ENCODE results near the gene PWP1.
"Not testable (repeated sequence)": the region's sequence is repeated elsewhere in the genome, so short reads cannot be mapped to it uniquely, and the experiment has no call there.

Gene PWP1

GRCh38 chr12:107669946-107670345 lies 15.7 kb upstream of the PWP1 start:
- DNase-seq, result no peak

GRCh38 chr12:107670999-107671643 lies 14.5 kb upstream of the PWP1 start:
- peak; percentile 30 for DNase-seq

- DNase-seq, result no peak
These were observed 7.9 kb upstream of the PWP1 start for GRCh38 chr12:107677671-107678070.

- no peak for DNase-seq
These were observed 6.3 kb upstream of the PWP1 start for GRCh38 chr12:107679336-107679735.

- no peak for DNase-seq
These were observed 4.2 kb upstream of the PWP1 start for GRCh38 chr12:107681455-107681835.

GRCh38 chr12:107681836-107682820 lies 3.5 kb upstream of the PWP1 start:
- DNase-seq, result no peak

GRCh38 chr12:107684029-107684795 lies 1.4 kb upstream of the PWP1 start:
- no peak for DNase-seq

- DNase-seq, result peak; percentile 40
These were observed 624 bp upstream of the PWP1 start for GRCh38 chr12:107684990-107685359.

GRCh38 chr12:107695772-107696171 lies 10.2 kb downstream of the PWP1 start:
- not testable (repeated sequence) for DNase-seq

- no peak for DNase-seq
These were observed 16.5 kb downstream of the PWP1 start for GRCh38 chr12:107702106-107702505.

GRCh38 chr12:107704041-107704440 lies 18.4 kb downstream of the PWP1 start:
- no peak for DNase-seq

- DNase-seq, result not testable (repeated sequence)
These were observed 19.9 kb downstream of the PWP1 start for GRCh38 chr12:107705522-107705921.

- DNase-seq, result no peak
These were observed 30.2 kb downstream of the PWP1 start for GRCh38 chr12:107715780-107716179.

- no peak for DNase-seq
These were observed 33.0 kb downstream of the PWP1 start for GRCh38 chr12:107718606-107719005.

GRCh38 chr12:107727327-107727726 lies 41.7 kb downstream of the PWP1 start:
- DNase-seq, result not testable (repeated sequence)

GRCh38 chr12:107727742-107728141 lies 42.1 kb downstream of the PWP1 start:
- DNase-seq, result not testable (repeated sequence)

GRCh38 chr12:107730618-107731341 lies 45.2 kb downstream of the PWP1 start:
- no peak for DNase-seq

GRCh38 chr12:107731366-107731765 lies 45.8 kb downstream of the PWP1 start:
- no peak for DNase-seq

GRCh38 chr12:107732365-107732764 lies 46.8 kb downstream of the PWP1 start:
- DNase-seq, result no peak

GRCh38 chr12:107734139-107734538 lies 48.5 kb downstream of the PWP1 start:
- no peak for DNase-seq

GRCh38 chr12:107735763-107736162 lies 50.2 kb downstream of the PWP1 start:
- DNase-seq, result no peak

GRCh38 chr12:107736914-107737313 lies 51.3 kb downstream of the PWP1 start:
- no peak for DNase-seq

GRCh38 chr12:107748472-107748871 lies 62.9 kb downstream of the PWP1 start:
- DNase-seq, result no peak

Data from CD4-positive, alpha-beta T cell treated with Interleukin-17A for 1 hour (primary cell).